H9 (cell line): ENCODE measurements around the gene AMOTL1. TPM values are rescaled to one million over a fixed set of nuclear protein-coding genes. Genes with fewer than 3 reads are reported as not detected.
A peak's percentile ranks its signal among the peaks of the same experiment; 100 is the strongest.

Experiments
- DNase-seq: peaks from one replicate; pipeline ENCODE4 v3.0.0-alpha.2; 2017
- H2AFZ ChIP-seq: one replicate; pipeline ENCODE4 v1.6.1; 2013; ENCODE audit warnings: mild to moderate bottlenecking, low read length, control low read depth, moderate library complexity
- H2AK5ac ChIP-seq: 2 replicates; pipeline ENCODE4 v1.6.1; 2013; ENCODE audit warnings: low read length, control low read depth, mixed read lengths; ENCODE audit not compliant: insufficient read length
- H2BK120ac ChIP-seq: one replicate; pipeline ENCODE4 v1.6.1; 2013; ENCODE audit warnings: low read depth, mild to moderate bottlenecking, low read length, control low read depth, inconsistent platforms; ENCODE audit not compliant: poor library complexity, severe bottlenecking
- H2BK12ac ChIP-seq: 2 replicates; pipeline ENCODE4 v1.6.1; 2013; ENCODE audit warnings: low read length, control low read depth, mixed read lengths, low read depth; ENCODE audit not compliant: insufficient read length
- H2BK15ac ChIP-seq: 2 replicates; pipeline ENCODE4 v1.6.1; 2013; ENCODE audit warnings: low read depth, low read length, control low read depth
- H2BK20ac ChIP-seq: one replicate; pipeline ENCODE4 v1.6.1; 2013; ENCODE audit warnings: low read depth, mild to moderate bottlenecking, low read length, control low read depth, inconsistent platforms; ENCODE audit not compliant: poor library complexity, severe bottlenecking
- H2BK5ac ChIP-seq: 2 replicates; pipeline ENCODE4 v1.6.1; 2013; ENCODE audit warnings: low read length, control low read depth, mixed read lengths; ENCODE audit not compliant: insufficient read length
- H3K14ac ChIP-seq: 2 replicates; pipeline ENCODE4 v1.6.1; 2013; ENCODE audit warnings: low read length, control low read depth; ENCODE audit not compliant: insufficient read depth
- H3K18ac ChIP-seq: 2 replicates; pipeline ENCODE4 v1.6.1; 2013; ENCODE audit warnings: low read depth, mild to moderate bottlenecking, mixed read lengths, low read length, control low read depth; ENCODE audit not compliant: insufficient read length
- H3K23ac ChIP-seq: 2 replicates; pipeline ENCODE4 v1.6.1; 2013; ENCODE audit warnings: low read length, control low read depth, mixed read lengths, low read depth; ENCODE audit not compliant: insufficient read length
- H3K23me2 ChIP-seq: 2 replicates; pipeline ENCODE4 v1.6.1; 2013; ENCODE audit warnings: low read depth, mild to moderate bottlenecking, mixed read lengths, low read length, control low read depth; ENCODE audit not compliant: insufficient read length, poor library complexity, severe bottlenecking
- H3K27ac ChIP-seq: 2 replicates; pipeline ENCODE4 v1.5.1; 2013; ENCODE audit warnings: low read length, control low read depth, mixed read lengths, low read depth; ENCODE audit not compliant: insufficient read length
- H3K27me3 ChIP-seq: 2 replicates; pipeline ENCODE4 v1.6.1; 2013; ENCODE audit warnings: low read length, control low read depth, inconsistent platforms; ENCODE audit not compliant: insufficient read depth
- H3K4ac ChIP-seq: 2 replicates; pipeline ENCODE4 v1.6.1; 2013; ENCODE audit warnings: low read depth, mild to moderate bottlenecking, control low read depth, inconsistent platforms, low read length, moderate library complexity
- H3K4me1 ChIP-seq: 2 replicates; pipeline ENCODE4 v1.6.1; 2013; ENCODE audit warnings: low read length, control low read depth, inconsistent platforms; ENCODE audit not compliant: insufficient read depth
- H3K4me2 ChIP-seq: 2 replicates; pipeline ENCODE4 v1.6.1; 2013; ENCODE audit warnings: low read length, control low read depth, mixed read lengths; ENCODE audit not compliant: insufficient read length, insufficient read depth
- H3K56ac ChIP-seq: 2 replicates; pipeline ENCODE4 v1.6.1; 2013; ENCODE audit warnings: low read depth, mild to moderate bottlenecking, mixed read lengths, low read length, control low read depth; ENCODE audit not compliant: insufficient read length
- H3K79me1 ChIP-seq: 2 replicates; pipeline ENCODE4 v1.6.1; 2013; ENCODE audit warnings: low read depth, mild to moderate bottlenecking, moderate library complexity, low read length, control low read depth, inconsistent platforms; ENCODE audit not compliant: insufficient read depth, poor library complexity, severe bottlenecking
- H3K79me2 ChIP-seq: 2 replicates; pipeline ENCODE4 v1.6.1; 2013; ENCODE audit warnings: low read length, control low read depth, inconsistent platforms; ENCODE audit not compliant: insufficient read depth
- H3K9ac ChIP-seq: 2 replicates; pipeline ENCODE4 v1.6.1; 2013; ENCODE audit warnings: low read length, control low read depth, mixed read lengths; ENCODE audit not compliant: insufficient read length; ENCODE audit errors: extremely low read depth
- H3K9me3 ChIP-seq: one replicate; pipeline ENCODE4 v1.6.1; 2013; ENCODE audit warnings: low read depth, low read length, inconsistent platforms; ENCODE audit not compliant: control insufficient read depth
- H3T11ph ChIP-seq: one replicate; pipeline ENCODE4 v1.6.1; 2013; ENCODE audit warnings: mild to moderate bottlenecking, low read length, control low read depth, inconsistent platforms
- H4K20me1 ChIP-seq: one replicate; pipeline ENCODE4 v1.6.1; 2013; ENCODE audit not compliant: control insufficient read depth, insufficient read length, insufficient read depth
- H4K5ac ChIP-seq: 2 replicates; pipeline ENCODE4 v1.6.1; 2013; ENCODE audit warnings: low read depth, mild to moderate bottlenecking, mixed read lengths, low read length, control low read depth; ENCODE audit not compliant: insufficient read length
- H4K8ac ChIP-seq: replicated peaks from 2 replicates; pipeline ENCODE4 v1.6.1; 2013; ENCODE audit warnings: low read length, control low read depth, mixed read lengths, low read depth; ENCODE audit not compliant: insufficient read length
- H4K91ac ChIP-seq: 2 replicates; pipeline ENCODE4 v1.6.1; 2013; ENCODE audit warnings: low read depth, mild to moderate bottlenecking, moderate library complexity, mixed read lengths, low read length, control low read depth; ENCODE audit not compliant: insufficient read length
- H3K27ac Mint-ChIP-seq, 3 experiments: 2 replicates in 2 of 3; 3 replicates in 1 of 3; pipeline ENCODE4 v1.8.0; 2020 to 2021; ENCODE audit warnings: mixed read lengths in 3 of 3, mild to moderate bottlenecking in 1 of 3, moderate library complexity in 1 of 3
- H3K27me3 Mint-ChIP-seq: 2 replicates; pipeline ENCODE4 v1.8.0; 2021; ENCODE audit warnings: low read depth, mild to moderate bottlenecking, moderate library complexity, mixed read lengths
- H3K36me3 Mint-ChIP-seq, 3 experiments: 2 replicates in 2 of 3; 3 replicates in 1 of 3; pipeline ENCODE4 v1.8.0; 2020 to 2021; ENCODE audit warnings: low read depth in 3 of 3, mixed read lengths in 3 of 3; ENCODE audit not compliant: insufficient read depth in 1 of 3
- H3K4me1 Mint-ChIP-seq, 2 experiments: 2 replicates each; pipeline ENCODE4 v1.8.0; 2020; ENCODE audit warnings: mixed read lengths in 2 of 2
- H3K4me3 Mint-ChIP-seq, 2 experiments: 2 replicates in 1 of 2; 3 replicates in 1 of 2; pipeline ENCODE4 v1.8.0; 2020 to 2021; ENCODE audit warnings: mild to moderate bottlenecking in 2 of 2, mixed read lengths in 2 of 2, moderate library complexity in 1 of 2
- H3K9me3 Mint-ChIP-seq, 2 experiments: 2 replicates in 1 of 2; 3 replicates in 1 of 2; pipeline ENCODE4 v1.8.0; 2020; ENCODE audit warnings: mild to moderate bottlenecking in 2 of 2, mixed read lengths in 2 of 2, moderate library complexity in 1 of 2
- CTCF ChIP-seq: fragments of 200-600 bp; sonication (generic); conservative IDR thresholded peaks from 3 replicates; pipeline ENCODE4 v1.8.0; 2021; ENCODE audit warnings: antibody characterized with exemption, mild to moderate bottlenecking
- WGBS: extraction: QIAGEN DNeasy Blood & Tissue Kit; methylation state at CpG from one replicate; pipeline ENCODE4 v1.1.7; 2013; ENCODE audit warnings: missing lambda C conversion rate, low lambda C conversion rate, mixed read lengths; ENCODE audit not compliant: insufficient read length; ENCODE audit errors: extremely low coverage; 5-methylcytosine and 5-hydroxymethylcytosine counted together
- total RNA-seq: library from RNA; stranded (reverse); gene quantifications from 2 replicates; pipeline ENCODE4 v1.2.1, GENCODE V29; 2021

The AMOTL1 gene
- total RNA-seq, 1 experiment from 2014 or later, result 18.5 TPM

- WGBS, result no CpG with 5 or more reads among the region's 4 CpGs
- Histone ChIP-seq H2AFZ (no peak overlapping the region), H2BK20ac (no peak overlapping the region), H4K20me1 (no peaks in the 10 kb centered on the region), H3K4ac (no peak overlapping the region), H2BK120ac (no peak overlapping the region), H3K27me3 (no peaks in the 10 kb centered on the region), H2BK12ac (no peak overlapping the region), H3K4me2 (no peak overlapping the region), H3K79me1 (peaks cover 2% of the 10 kb centered on the region), H4K5ac (no peak overlapping the region), H3K4me1 (no peaks in the 10 kb centered on the region), H3K56ac (no peak overlapping the region), H2BK5ac (no peak overlapping the region), H3K9ac (no peak overlapping the region), H3K27ac (no peak overlapping the region), H3K9me3 (no peaks in the 10 kb centered on the region), H4K8ac (no peak overlapping the region), H2BK15ac (no peak overlapping the region), H3K23ac (no peak overlapping the region), H3K79me2 (no peaks in the 10 kb centered on the region), H3K23me2 (no peaks in the 10 kb centered on the region), H3K14ac (no peak overlapping the region), H4K91ac (no peak overlapping the region), H3T11ph (no peak overlapping the region), H2AK5ac (no peak overlapping the region), H3K18ac (no peak overlapping the region)
- no peaks in the 10 kb centered on the region for H3K9me3 Mint-ChIP-seq
- no peak for DNase-seq
- peaks cover 39 to 69% (median 60%) of the 10 kb centered on the region in 3 experiments; a peak in 6 of 7 replicates for H3K36me3 Mint-ChIP-seq
- TF ChIP-seq CTCF, result no peak
- no peaks in the 10 kb centered on the region for H3K27me3 Mint-ChIP-seq
- no peak overlapping the region for H3K4me3 Mint-ChIP-seq
- H3K4me1 Mint-ChIP-seq, result peaks cover 7 to 8% of the 10 kb centered on the region in 2 experiments
- peak overlapping the region in 1 of 3 experiments; percentile 40; a peak in 3 of 7 replicates for H3K27ac Mint-ChIP-seq
Measured at GRCh38 chr11:94825031-94825430, 56.9 kb downstream of the AMOTL1 start.
